ENCODE measurements around the gene ESRRG.

GRCh38 chr1:216732121-216732520 is 8.9 kb upstream of the ESRRG start:
- no peak for TF ChIP-seq POLR2A (IDR thresholded peaks at IDR 0.05)
- no peak for TF ChIP-seq CTCF (IDR thresholded peaks at IDR 0.05)

Measured in esophagus squamous epithelium (tissue), 4 donors.